Right renal cortex interstitium (tissue), 3 donors: ENCODE measurements around the gene FGFR2. TPM values are rescaled to one million over a fixed set of nuclear protein-coding genes. Genes with fewer than 3 reads are reported as not detected.
A peak's percentile ranks its signal among the peaks of the same experiment; 100 is the strongest.

Experiments used
- DNase-seq, 3 donors: peaks; one replicate each; pipeline ENCODE4 v3.0.0-alpha.2; 2013; ENCODE audit warnings: low read depth in 3 of 3, low spot score in 2 of 3
- polyA plus RNA-seq, 3 donors: library from polyadenylated mRNA; unstranded; fragments of 120-200 nt; gene quantifications; one replicate each; pipeline ENCODE4 v1.2.1, GENCODE V29; 2013; ENCODE audit not compliant: insufficient read length in 3 of 3

FGFR2 gene
- polyA plus RNA-seq, result 100 to 1,000 TPM in 2 of 3 donors, 10 to 100 TPM in 1; 96.1 to 106 (median 102) TPM

DNA sequence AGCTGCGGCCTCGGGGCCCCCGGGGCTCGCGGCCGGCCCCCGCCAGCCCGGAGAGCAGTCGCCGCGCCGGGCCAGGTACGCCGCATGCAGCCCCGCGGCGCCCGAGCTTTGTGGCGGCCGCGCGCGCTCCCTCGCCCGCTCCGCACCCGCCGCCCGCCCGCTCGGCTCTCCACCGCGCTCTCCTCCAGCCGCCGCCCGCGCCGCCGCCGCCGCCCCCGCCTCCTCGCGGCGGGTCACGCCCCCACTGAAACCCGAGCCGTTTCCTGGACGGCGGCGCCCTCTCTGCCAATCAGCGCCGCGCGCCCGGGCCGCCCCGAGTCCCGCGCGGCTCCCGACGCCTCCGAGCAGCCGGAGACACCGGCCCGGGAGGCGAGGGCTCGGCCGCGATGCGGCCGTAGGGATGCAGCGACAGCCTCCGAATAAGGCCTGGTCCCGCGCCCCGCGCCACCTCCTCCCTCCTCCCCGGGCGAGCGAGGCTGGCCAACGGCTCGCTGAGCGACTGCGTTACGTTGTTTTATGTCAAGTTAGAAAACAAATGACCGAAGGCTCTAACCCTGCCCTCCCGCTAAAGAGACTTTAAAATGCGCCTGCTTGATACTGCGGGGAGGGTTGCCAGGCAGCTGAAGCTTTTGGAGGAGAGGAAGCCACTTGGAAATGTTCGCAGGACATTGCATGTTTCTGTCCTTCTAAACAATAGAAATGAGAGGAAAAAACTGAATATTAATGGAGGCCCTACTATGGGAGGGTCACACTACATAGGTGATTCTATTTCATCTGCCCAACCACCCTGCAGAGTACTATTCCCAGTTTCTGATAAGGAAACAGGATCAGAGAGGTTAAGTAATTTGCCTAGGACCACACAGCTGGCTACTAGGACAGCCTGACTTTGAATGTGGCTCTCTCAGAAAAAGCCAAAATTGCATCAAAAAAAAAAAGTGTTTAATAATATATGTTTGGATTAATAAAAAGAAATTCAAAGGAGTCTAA lies at the start of gene FGFR2:
FGFR2 (minus strand) TSS at position 182 of the 987 bp plus-strand sequence. CDS start 4,627 bp downstream, outside the sequence.
- peak in 2 of 3 donors; percentile 70 to 84 for DNase-seq

DNA sequence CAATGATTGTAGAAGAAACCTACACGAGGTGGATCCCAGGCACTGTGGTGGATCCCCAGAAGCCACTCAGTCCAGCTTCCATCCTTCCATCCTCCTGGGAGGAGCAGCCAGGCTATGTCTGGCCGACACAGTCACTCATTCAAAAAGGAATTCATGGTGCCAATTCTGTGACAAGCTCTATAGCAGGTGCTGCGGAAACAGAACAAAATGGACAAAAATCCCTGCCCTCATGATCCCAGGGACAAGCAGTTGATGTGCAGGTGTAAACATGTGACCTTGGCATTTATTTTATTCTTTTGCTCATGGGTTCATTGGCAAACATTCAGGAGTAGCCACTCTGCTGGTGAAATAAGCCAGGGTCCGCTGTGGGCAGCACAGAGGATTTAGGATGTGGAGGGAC lies 49.2 kb upstream of the FGFR2 start:
- DNase-seq, result no peak

DNA sequence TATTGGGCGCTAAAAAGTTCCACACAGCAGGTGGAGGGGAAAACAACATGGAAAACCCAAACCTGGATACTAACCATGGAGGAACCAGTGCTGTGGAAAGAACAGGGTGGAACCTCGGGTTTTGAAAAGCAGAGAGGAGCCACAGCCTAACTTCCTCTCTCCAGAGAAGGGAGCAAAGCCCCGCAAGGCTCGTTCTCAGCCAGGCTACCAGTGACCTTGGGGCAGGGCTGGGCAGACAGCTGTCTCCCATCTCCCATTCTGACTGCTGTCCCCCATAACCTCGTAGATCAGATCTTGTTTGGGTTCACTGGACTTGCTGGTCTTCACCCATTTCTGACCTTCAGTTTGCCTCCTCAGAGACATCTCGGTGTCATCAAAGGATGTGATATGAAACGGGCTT lies 47.5 kb upstream of the FGFR2 start:
- no peak for DNase-seq

DNA sequence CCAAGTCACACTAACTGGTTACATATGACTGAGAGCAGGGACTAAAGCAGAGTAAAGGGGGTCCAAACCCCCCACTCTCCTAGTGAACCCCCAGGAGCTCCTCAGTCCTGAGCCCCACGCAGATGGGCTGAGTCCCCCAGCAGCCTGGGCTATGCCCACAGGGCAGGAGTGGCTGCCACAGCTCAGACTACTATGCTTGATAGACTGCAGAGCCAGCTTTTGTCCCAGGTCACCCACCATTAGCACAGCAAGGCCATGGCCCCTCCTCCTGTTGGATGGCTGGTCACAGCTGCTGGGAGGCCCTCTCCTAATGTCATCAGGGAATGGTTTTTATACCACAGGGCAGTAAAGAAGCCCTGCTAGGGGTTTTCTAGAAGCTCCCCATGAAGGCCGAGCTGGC lies 46.3 kb upstream of the FGFR2 start:
- no peak for DNase-seq

DNA sequence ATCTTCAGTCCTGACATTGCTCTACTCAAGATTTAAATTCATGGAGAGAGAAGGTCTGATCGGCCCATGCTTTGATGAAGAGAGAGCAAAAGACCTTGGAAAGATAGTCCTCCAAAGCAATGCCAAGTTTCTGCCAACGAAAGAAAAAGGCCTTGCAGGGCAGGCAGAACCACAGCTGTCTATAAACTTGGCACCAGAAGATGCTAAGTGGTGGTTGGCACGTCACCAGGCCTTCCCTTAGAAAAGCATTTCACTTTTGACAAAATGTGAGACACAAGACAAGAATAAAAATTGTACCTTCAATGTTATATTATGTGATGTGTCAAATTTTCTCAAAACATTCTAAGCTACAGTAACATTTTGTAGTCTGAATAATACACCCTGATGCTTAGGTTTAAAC lies 42.0 kb upstream of the FGFR2 start:
- no peak for DNase-seq

DNA sequence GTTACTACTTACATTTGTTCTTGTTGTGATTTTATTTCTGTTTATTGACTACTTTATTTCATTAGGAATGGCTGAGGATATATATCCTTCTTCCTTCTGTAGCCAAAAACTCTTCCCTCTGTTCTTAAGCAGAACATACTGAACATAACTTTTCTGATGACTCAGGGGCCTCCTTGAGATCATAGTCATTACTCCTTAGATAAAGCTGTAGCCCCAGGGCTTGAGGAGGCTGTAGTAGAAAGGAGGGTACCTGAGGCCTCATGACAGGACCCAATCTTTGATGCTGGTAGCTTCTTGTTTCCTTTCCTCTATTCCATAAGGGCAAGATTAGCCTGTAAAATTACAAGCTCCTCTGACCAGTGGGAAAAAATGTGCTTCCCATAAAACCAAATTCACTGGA lies 41.2 kb upstream of the FGFR2 start:
- DNase-seq, result no peak

DNA sequence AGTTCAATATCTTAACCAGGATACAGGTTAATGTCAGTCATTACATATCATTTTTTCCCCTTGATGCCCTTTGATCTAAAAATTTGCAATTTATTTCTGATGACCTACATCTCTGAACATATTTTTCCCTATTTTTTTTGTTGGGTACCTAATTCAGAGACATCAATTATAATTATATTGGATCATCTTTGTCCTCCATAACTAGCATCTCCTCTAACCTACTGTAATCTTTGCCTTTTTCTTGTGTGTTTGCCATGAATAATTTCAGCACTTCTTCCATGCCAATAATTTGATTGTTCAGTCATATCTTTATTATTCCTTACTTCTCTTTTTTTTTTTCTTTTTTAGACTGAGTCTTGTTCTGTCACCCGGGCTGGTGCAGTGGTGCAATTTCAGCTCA lies 39.2 kb upstream of the FGFR2 start:
- no peak for DNase-seq

DNA sequence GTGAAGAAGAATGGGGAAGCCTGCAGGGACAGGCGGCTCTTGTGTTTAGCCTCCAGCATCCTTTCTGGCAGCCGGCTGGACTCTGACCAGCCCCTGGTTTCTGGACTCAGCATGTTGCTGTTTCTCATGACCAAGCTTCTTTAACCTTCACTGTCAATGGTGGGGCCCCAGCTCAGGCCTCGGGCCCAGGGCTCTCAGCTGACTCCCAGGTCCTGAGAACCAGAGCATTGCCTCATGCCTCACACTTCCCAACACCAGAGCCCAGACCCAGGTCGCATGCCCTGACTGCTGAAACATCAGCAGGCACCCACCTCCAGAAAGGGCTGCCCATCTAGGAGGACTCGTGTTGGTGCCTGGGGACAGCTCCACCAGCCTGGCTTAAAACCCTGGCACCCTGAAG lies 34.8 kb upstream of the FGFR2 start:
- no peak for DNase-seq

DNA sequence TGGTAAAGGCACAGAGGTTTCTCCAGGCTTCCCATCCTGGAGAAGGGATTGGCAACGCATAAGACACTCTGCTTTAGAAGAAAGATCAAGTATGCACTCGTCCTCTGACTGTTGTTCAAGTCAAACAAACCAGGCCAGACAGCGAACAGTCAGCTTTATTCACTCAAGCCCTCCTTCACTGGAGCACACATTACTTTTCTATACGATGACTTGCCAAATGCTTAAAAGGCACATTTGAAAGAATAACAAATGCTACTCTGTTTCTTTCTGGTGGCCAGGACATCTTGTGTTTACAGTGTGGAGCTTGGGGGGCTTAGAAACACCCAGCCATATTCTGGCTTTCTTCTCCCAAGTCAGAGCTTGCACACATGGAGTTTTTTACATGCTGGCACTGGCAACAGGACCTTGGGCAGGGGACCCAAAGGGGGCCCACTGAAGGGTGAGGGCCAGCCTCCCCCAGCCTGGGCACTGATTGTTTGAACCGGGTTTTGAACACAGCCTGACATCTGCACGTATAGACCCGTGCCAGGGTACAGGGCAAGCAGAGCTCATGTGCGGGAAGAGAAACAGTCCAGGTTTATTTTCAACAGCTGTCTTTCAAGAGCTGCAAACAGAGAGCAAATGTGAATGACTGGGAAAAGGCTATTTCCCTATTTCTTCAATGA lies 33.3 kb upstream of the FGFR2 start:
- no peak for DNase-seq

DNA sequence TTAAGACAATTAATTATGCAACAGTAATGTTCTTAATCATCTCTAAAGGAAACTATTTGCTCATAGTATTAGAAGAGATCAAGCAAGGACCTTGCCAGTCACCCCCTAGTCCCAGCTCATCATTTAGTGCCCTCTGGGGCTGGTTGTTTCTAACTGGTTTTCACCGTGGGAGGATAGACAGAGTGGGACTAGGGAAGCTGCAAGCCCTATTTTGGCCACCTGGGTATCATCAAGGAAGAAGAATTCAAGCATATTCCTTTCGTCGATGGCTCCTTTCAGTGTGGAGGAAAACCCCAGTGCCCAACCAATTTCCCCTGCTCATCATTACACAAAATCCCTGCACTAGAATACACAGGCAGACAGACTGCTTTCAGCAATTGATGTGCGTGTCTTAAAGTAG lies 30.6 kb upstream of the FGFR2 start:
- DNase-seq, result no peak

DNA sequence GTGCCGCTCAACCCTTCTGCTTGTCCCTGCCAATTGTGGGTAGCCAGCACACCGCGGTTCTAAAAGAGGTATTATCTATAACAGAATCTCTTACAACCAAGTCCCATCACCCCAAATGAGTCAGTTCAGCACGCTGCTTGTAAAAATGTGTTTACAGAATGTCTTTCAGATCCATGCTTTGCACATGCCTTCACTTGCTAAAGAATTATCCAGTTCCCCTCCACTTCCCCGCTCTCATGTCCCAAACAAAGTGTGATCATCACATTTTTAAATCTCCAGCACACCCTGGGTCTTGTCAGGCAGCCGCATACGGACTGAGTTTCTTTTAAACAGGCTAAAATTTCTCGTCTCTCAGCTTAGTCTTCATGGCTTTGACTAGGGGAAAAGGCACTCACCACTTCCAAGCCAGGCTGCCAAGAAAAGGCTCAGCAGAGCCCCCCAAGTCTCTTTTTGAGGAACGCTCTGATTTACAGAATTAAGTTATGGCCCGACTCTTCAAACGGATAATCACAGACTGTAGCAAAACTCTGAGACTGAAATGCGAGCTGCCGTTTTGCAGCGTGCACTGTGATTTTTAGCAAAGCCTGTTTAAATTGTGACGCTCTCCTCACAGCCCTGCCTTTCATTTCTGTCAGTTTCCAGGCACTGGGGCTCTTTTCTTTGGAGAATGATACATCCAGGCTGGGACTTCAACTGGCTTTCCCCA lies 29.8 kb upstream of the FGFR2 start:
- no peak for DNase-seq

DNA sequence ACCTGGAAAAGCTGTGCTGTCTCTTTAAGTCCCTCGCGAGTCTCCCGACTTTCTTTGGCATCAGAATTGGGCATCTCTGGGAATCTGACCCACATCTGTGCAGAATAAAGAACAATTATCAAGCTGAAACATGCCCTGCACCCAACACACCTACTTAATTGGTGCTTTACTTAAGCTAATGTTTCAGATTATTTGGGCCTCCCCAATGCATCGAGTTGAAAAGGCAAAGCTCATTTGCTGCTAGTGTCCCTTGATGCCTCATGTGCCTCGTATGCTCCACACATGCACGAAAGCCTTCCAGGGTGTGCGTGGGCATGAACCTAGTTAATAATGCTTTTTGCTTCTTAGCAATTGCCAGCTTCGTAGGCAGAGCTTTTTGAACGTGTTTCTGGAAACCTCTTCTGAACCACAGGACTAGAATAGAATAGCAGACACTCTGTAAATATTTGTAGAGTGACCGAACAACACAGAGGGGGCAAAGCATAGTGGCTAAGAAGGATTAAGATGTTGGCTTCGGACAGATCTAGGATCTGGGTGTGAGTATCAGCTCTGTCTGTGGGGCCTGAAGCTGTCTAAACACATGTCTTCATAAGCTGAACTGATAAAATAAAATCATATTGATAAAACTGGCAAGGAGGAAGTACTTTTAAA lies 26.7 kb upstream of the FGFR2 start:
- DNase-seq, result no peak

DNA sequence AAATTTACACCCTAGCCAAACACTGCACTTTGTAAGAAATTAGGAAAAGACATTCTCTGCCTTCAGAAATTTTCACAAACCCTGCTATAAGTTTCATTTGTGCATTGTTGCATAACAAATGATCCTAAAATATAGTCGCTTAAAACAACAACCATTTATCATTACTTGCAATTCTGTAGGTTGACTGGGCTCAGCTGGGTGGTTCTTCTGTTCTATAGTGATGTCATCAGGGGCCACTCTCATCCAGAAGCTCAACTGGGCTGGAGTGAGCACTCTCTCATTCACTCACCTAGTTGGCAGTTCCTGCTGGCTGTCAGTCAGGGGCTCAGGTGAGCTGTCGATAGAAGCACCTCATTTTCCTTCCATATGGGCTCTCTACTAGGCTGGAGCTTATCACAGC lies 20.7 kb upstream of the FGFR2 start:
- no peak for DNase-seq

DNA sequence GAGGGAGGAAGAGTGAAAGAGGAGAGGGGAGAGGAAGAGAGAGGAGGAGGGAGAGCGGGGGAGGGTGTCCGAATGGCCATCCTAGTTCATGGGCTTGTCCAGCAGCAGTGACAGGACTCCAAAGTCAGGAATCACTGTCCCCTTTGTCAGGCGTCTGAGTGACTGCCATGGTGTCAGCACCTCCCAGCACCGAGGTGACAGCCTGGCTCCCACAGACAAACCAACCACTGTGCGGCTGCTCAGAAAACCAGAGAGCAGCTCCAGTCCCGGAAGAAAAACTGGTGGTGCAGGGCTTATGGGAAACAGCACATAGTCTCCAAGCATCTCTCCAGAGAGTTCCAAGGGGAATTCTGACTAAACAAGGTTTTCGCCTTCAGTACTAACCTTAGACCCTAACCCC lies 18.9 kb upstream of the FGFR2 start:
- DNase-seq, result no peak

DNA sequence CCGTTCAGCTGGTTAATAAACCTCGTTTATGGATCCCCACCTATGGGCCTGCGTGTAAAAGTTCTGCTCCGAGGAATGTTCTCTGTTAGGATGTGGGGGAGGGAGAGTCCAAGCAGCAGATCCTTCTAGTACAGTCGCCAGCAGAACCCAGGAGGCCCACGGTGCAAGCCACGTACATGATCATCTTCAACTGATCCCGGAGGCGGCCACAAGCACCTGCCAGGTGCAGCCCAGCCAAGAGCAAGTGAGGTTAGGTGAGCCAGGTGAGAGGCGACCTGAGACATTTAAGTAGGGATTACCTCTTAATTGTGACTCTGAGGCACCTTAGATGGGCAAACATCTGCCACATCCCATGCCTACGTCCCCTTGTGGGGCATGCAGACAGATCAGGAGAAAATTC lies 18.0 kb upstream of the FGFR2 start:
- no peak for DNase-seq

DNA sequence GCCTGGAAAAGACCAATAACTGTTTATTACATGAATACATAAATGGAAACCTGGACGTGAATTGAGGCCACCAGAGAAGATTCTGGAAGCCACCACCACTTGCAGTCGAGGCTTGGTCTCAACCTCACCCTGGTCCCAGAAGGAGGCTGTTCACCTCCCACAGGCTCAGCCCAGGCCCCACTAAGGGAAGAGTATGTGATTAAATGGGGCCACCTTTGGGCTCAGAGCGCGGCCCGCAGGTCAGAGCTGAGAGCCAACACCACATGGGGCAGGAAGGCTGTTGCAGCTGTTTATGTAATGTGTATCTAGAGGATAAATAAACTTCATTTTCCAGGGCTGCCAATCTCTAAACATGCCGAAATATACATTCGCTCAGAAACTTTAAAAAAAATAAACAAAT lies 17.6 kb upstream of the FGFR2 start:
- no peak for DNase-seq

DNA sequence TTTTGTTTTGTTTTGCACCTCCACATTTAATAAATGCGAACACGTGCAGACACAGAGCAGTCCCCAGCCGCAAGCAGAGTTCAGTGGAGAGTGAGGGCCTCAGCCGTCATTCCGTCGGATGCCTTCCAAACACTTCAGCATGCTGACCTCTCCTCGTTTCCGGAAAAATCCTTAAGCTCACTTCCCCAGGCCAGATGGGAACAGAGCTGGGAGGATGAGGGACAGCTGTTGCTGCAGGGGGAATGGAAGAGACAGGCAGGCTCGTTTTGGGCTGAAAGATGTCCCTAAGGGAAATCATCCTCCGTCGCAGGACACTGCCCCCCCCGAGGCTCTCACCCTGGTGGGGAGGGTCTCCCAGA lies 17.2 kb upstream of the FGFR2 start:
- DNase-seq, result peak in 2 of 3 donors; percentile 51 to 68

DNA sequence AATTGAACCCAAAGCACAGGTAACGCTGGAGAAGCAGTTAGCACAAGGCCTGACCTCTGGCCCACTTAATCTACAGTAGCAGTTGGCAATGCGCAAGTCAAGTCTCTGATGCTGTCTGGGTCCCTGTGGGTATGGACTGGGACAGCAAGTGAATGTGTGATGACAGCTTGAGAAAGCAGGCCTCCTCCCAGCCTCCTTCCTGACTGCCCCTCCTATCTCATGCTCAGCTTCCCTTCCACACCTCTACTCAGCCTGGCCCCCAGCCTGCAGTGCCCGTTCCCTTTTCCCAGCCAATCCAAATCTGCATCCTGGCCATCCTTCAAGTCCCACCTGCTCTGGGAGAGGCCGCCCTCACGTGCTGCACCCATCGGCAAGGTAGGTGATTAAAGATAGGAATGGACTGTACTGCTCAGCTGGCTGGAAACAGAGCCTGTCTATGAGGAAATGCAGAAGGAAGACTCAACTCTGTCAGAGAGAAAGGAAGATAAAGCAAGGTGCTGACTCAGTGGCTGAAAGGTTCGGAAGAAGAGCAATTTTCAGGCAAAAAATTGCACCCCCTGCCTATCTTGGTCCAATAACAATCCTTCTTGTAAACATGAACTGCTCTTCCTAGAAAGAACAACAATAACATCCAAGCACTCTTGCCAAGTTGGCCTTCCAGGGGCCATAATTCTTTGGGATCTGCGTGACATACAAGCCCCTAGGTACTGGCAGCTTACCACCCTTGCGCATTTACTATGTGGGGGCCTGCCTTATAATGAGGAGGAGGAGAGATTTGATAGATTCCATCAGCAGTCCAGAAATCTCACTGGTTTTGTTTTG lies 16.6 kb upstream of the FGFR2 start:
- no peak for DNase-seq

DNA sequence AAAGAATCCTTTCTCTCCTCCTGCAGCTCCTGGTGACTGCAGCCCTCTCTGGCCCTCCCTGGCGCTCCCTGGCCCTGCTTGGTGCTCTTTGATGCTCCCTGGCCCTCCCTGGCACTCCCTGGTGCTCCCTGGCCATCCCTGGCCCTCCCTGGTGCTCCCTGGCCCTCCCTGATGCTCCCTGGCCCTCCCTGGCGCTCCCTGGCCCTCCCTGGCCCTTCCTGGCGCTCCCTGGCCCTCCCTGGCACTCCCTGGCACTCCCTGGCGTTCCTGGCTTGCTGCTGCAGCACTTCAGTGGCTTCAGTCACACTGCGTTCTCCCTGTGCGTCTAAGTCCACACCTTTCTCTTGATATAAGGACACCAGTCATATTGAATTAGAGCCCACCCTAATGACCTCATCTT lies 15.2 kb upstream of the FGFR2 start:
- no peak for DNase-seq
